ENCODE measurements around the gene GLP2R.

GRCh38 chr17:9918804-9919352 lies 93.2 kb downstream of the GLP2R start:
- no peak for TF ChIP-seq CTCF (conservative IDR thresholded peaks at IDR 0.05; ENCODE audit: low read depth, low read length)
- no peak for TF ChIP-seq EZH2 (IDR thresholded peaks at IDR 0.05; ENCODE audit: low read length, unreplicated experiment)

Data from PC-3 (cell line).